CD1c-positive myeloid dendritic cell (primary cell): ENCODE results near the gene ELAVL3.
"Not testable (repeated sequence)": the region's sequence is repeated elsewhere in the genome, so short reads cannot be mapped to it uniquely, and the experiment has no call there.

Experiments used
- DNase-seq: peaks from one replicate; pipeline ENCODE4 v3.0.0-alpha.2; 2016; ENCODE audit errors: extremely low spot score

ELAVL3 gene

GRCh38 chr19:11458912-11459311 is 21.9 kb downstream of the ELAVL3 start:
- not testable (repeated sequence) for DNase-seq

GRCh38 chr19:11458236-11458900 is 22.5 kb downstream of the ELAVL3 start:
- no peak for DNase-seq

GRCh38 chr19:11457831-11458230 is 23.0 kb downstream of the ELAVL3 start:
- no peak for DNase-seq

GRCh38 chr19:11457115-11457514 is 23.7 kb downstream of the ELAVL3 start:
- DNase-seq, result no peak

- no peak for DNase-seq
Measured at GRCh38 chr19:11456659-11457058, 24.2 kb downstream of the ELAVL3 start.

- DNase-seq, result not testable (repeated sequence)
Measured at GRCh38 chr19:11455233-11455554, 25.7 kb downstream of the ELAVL3 start.

- DNase-seq, result no peak
Measured at GRCh38 chr19:11453468-11454341, 27.1 kb downstream of the ELAVL3 start.

GRCh38 chr19:11452620-11453310 is 28.1 kb downstream of the ELAVL3 start:
- no peak for DNase-seq

- DNase-seq, result no peak
Measured at GRCh38 chr19:11451871-11452619, 28.8 kb downstream of the ELAVL3 start.

- no peak for DNase-seq
Measured at GRCh38 chr19:11451327-11451870, 29.4 kb downstream of the ELAVL3 start.

GRCh38 chr19:11450570-11451326 is 30.1 kb downstream of the ELAVL3 start:
- no peak for DNase-seq

GRCh38 chr19:11448923-11449554 is 31.8 kb downstream of the ELAVL3 start:
- no peak for DNase-seq

- DNase-seq, result no peak
Measured at GRCh38 chr19:11448410-11448809, 32.4 kb downstream of the ELAVL3 start.

- DNase-seq, result no peak
Measured at GRCh38 chr19:11447347-11448262, 33.2 kb downstream of the ELAVL3 start.

GRCh38 chr19:11446652-11447301 is 34.1 kb downstream of the ELAVL3 start:
- peak; percentile 51 for DNase-seq

GRCh38 chr19:11446271-11446651 is 34.6 kb downstream of the ELAVL3 start:
- DNase-seq, result no peak

GRCh38 chr19:11445141-11445540 is 35.7 kb downstream of the ELAVL3 start:
- DNase-seq, result no peak

GRCh38 chr19:11444059-11444458 is 36.8 kb downstream of the ELAVL3 start:
- DNase-seq, result no peak

GRCh38 chr19:11437955-11438354 is 42.9 kb downstream of the ELAVL3 start:
- no peak for DNase-seq
